COLO829 (cell line): ENCODE results near the gene CUX1.
"Not testable (repeated sequence)": the region's sequence is repeated elsewhere in the genome, so short reads cannot be mapped to it uniquely, and the experiment has no call there.

Source experiments
- DNase-seq: peaks from one replicate; pipeline ENCODE4 v3.0.0; 2012; ENCODE audit warnings: low spot score

Gene CUX1

GRCh38 chr7:101985057-101985902 lies 167.9 kb downstream of the CUX1 start:
- DNase-seq = peak; percentile 25

GRCh38 chr7:101985903-101986734 lies 168.7 kb downstream of the CUX1 start:
- peak; percentile 27 for DNase-seq

GRCh38 chr7:101987494-101987893 lies 170.1 kb downstream of the CUX1 start:
- DNase-seq = no peak

GRCh38 chr7:101988060-101988459 lies 170.6 kb downstream of the CUX1 start:
- DNase-seq = not testable (repeated sequence)

- no peak for DNase-seq
Observed at GRCh38 chr7:101988513-101988912, 171.1 kb downstream of the CUX1 start.

- DNase-seq = no peak
Observed at GRCh38 chr7:101989101-101989500, 171.7 kb downstream of the CUX1 start.

GRCh38 chr7:101990811-101991418 lies 173.5 kb downstream of the CUX1 start:
- no peak for DNase-seq

- no peak for DNase-seq
Observed at GRCh38 chr7:101991860-101992259, 174.4 kb downstream of the CUX1 start.

- no peak for DNase-seq
Observed at GRCh38 chr7:101993311-101993710, 175.9 kb downstream of the CUX1 start.

GRCh38 chr7:101995121-101995520 lies 177.7 kb downstream of the CUX1 start:
- DNase-seq = no peak

- DNase-seq = no peak
Observed at GRCh38 chr7:101996131-101996691, 178.8 kb downstream of the CUX1 start.

GRCh38 chr7:101996876-101997275 lies 179.4 kb downstream of the CUX1 start:
- no peak for DNase-seq

GRCh38 chr7:101998029-101998905 lies 180.8 kb downstream of the CUX1 start:
- DNase-seq = no peak

- no peak for DNase-seq
Observed at GRCh38 chr7:101998906-101999240, 181.4 kb downstream of the CUX1 start.

- DNase-seq = no peak
Observed at GRCh38 chr7:101999393-101999792, 182.0 kb downstream of the CUX1 start.

- no peak for DNase-seq
Observed at GRCh38 chr7:102000123-102000522, 182.7 kb downstream of the CUX1 start.

- DNase-seq = no peak
Observed at GRCh38 chr7:102004229-102004628, 186.8 kb downstream of the CUX1 start.

- DNase-seq = no peak
Observed at GRCh38 chr7:102004848-102005247, 187.4 kb downstream of the CUX1 start.

GRCh38 chr7:102005933-102006480 lies 188.6 kb downstream of the CUX1 start:
- DNase-seq = no peak

- no peak for DNase-seq
Observed at GRCh38 chr7:102006695-102007094, 189.3 kb downstream of the CUX1 start.
